Measurements from ENCODE around the gene EPHA7. TPM values are rescaled to one million over a fixed set of nuclear protein-coding genes. Genes with fewer than 3 reads are reported as not detected.

The EPHA7 gene
- total and polyA plus RNA-seq, 2 of the 4 experiments (the other 2 are of a cell fraction), result not detected

DNA sequence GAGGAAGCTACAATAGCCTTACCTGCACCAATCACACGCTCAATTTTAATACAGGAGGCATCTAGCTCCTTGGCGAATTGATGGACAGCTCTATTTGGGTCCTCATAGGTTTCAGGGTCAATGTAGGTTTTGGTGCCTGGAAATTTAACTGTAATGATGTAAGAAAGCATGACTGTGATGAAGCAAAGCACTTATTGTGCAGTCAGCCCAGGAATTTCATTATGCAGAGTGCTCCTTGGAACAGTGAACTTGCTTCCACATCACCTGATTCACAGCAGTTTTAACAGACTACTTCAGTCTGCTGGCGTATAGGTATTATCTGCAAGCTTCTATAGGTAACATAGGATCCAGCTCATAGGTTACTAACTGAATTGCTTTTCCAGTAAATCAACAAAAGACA lies 160.0 kb downstream of the EPHA7 start:
- CTCF ChIA-PET, result no interaction called here
- intact Hi-C loops (cut with micrococcal nuclease), result no loop called here
- Histone ChIP-seq H3K36me3 (ENCODE audit: control insufficient read depth, insufficient read depth, low read length) (no peaks in the 10 kb centered on the region), H3K79me1 (ENCODE audit: low read depth in 1 of 2, low read length in 2 of 2) (no peaks in the 10 kb centered on the region), H3K4ac (ENCODE audit: low read depth, low read length) (no peak overlapping the region), H3K14ac (replicated peaks; ENCODE audit: low read depth, low read length) (no peak overlapping the region), H3K4me3 (ENCODE audit: insufficient read depth, low read depth, low read length) (no peak overlapping the region), H2AFZ (replicated peaks; ENCODE audit: low read length, poor library complexity) (no peak overlapping the region), H3K9me3 (ENCODE audit: control insufficient read depth, insufficient read depth, low read length) (no peaks in the 10 kb centered on the region), H3K18ac (ENCODE audit: low read depth, low read length) (no peak overlapping the region), H3K23ac (ENCODE audit: low read depth, low read length) (no peak overlapping the region), H4K20me1 (ENCODE audit: insufficient read depth, low read length) (no peaks in the 10 kb centered on the region), H4K91ac (ENCODE audit: insufficient read depth, low read depth, low read length) (no peak overlapping the region), H3K4me2 (ENCODE audit: low read depth, low read length) (no peak overlapping the region), H2AK5ac (ENCODE audit: low read depth, low read length) (no peak overlapping the region), H4K5ac (ENCODE audit: low read depth, low read length) (no peak overlapping the region), H2AK9ac (replicated peaks; ENCODE audit: low read depth, low read length, poor library complexity) (no peak overlapping the region), H3K27me3 (ENCODE audit: control insufficient read depth, insufficient read depth, low read length) (no peaks in the 10 kb centered on the region), H3K27ac (ENCODE audit: insufficient read depth, low read length) (no peak overlapping the region), H2BK5ac (ENCODE audit: low read depth, low read length, poor library complexity, severe bottlenecking) (no peak overlapping the region), H3K9ac (ENCODE audit: low read depth, low read length) (no peak overlapping the region), H2BK20ac (ENCODE audit: low read depth, low read length) (no peak overlapping the region), H4K8ac (ENCODE audit: low read depth in 2 of 2, low read length in 2 of 2) (no peak overlapping the region), H3K9me1 (ENCODE audit: insufficient read depth, low read length) (no peaks in the 10 kb centered on the region), H3K4me1 (ENCODE audit: control insufficient read depth, insufficient read depth, low read length) (no peaks in the 10 kb centered on the region), H2BK120ac (ENCODE audit: low read depth, low read length) (no peak overlapping the region), H2BK15ac (ENCODE audit: low read depth, low read length) (no peak overlapping the region), H3K56ac (ENCODE audit: extremely low read depth, insufficient read depth, low read length) (no peak overlapping the region)
- ATAC-seq (ENCODE audit: low read depth) (no peak), DNase-seq (no peak)
- BruUV-seq (replicated peaks), result no TSS peak
- TF ChIP-seq FOS (IDR thresholded peaks at IDR 0.05; ENCODE audit: low read depth, low read length) (no peak), RFX5 (IDR thresholded peaks at IDR 0.05; ENCODE audit: low read depth, low read length) (no peak), CHD1 (IDR thresholded peaks at IDR 0.05; ENCODE audit: low read depth, low read length) (no peak), CEBPB (IDR thresholded peaks at IDR 0.05; ENCODE audit: low read depth, low read length) (no peak), RCOR1 (IDR thresholded peaks at IDR 0.05; ENCODE audit: insufficient replicate concordance, low read length) (no peak), POLR2A (IDR thresholded peaks at IDR 0.05; ENCODE audit: low read depth, low read length) (no peak), NFE2L2 (IDR thresholded peaks at IDR 0.05; ENCODE audit: low read depth, low read length) (no peak)
- TF ChIP-seq, protein P1, sequence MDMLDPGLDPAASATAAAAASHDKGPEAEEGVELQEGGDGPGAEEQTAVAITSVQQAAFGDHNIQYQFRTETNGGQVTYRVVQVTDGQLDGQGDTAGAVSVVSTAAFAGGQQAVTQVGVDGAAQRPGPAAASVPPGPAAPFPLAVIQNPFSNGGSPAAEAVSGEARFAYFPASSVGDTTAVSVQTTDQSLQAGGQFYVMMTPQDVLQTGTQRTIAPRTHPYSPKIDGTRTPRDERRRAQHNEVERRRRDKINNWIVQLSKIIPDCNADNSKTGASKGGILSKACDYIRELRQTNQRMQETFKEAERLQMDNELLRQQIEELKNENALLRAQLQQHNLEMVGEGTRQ (IDR thresholded peaks at IDR 0.05; ENCODE audit: low read depth, low read length), result no peak
- TF ChIP-seq, protein P2, sequence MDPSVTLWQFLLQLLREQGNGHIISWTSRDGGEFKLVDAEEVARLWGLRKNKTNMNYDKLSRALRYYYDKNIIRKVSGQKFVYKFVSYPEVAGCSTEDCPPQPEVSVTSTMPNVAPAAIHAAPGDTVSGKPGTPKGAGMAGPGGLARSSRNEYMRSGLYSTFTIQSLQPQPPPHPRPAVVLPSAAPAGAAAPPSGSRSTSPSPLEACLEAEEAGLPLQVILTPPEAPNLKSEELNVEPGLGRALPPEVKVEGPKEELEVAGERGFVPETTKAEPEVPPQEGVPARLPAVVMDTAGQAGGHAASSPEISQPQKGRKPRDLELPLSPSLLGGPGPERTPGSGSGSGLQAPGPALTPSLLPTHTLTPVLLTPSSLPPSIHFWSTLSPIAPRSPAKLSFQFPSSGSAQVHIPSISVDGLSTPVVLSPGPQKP (IDR thresholded peaks at IDR 0.05; ENCODE audit: borderline replicate concordance, low read depth, low read length), result no peak
- in situ Hi-C loops (cut with MboI; ENCODE audit: low sequenced_read_pairs), result no loop called here
- POLR2A ChIA-PET (ENCODE audit: unreplicated experiment), result no interaction called here
- 80% methylated on average over 1 of the region's 3 CpGs; no CpG with 5 or more reads in 1 of the 2 experiments for WGBS, 2 experiments (ENCODE audit: extremely low coverage in 2 of 2, insufficient read length in 1 of 2)
- dilution Hi-C loops (cut with HindIII; ENCODE audit: low sequenced_read_pairs, unreplicated experiment), result no loop called here
